Activated T-helper 2 cell treated with anti-CD3 and anti-CD28 coated beads, Interferon-gamma antibody, Interleukin-2, Interleukin-4, amounts not matched to agents 10 μg/mL and 5 μg/mL and 100 μg/mL, durations not matched to agents 14 hours and 24 hours and 36 hours (primary cell): ENCODE measurements around the gene RPS6KC1. TPM values are rescaled to one million over a fixed set of nuclear protein-coding genes. Genes with fewer than 3 reads are reported as not detected.
"Not testable (repeated sequence)": the region's sequence is repeated elsewhere in the genome, so short reads cannot be mapped to it uniquely, and the experiment has no call there.

Experiments used
- DNase-seq: peaks from one replicate; pipeline ENCODE4 v3.0.0; 2021; ENCODE audit warnings: low spot score
- H3K27ac Mint-ChIP-seq: one replicate; pipeline ENCODE4 v1.8.0; 2021; ENCODE audit warnings: mixed read lengths
- H3K27me3 Mint-ChIP-seq: one replicate; pipeline ENCODE4 v1.8.0; 2021; ENCODE audit warnings: low read depth, mixed read lengths
- H3K36me3 Mint-ChIP-seq: one replicate; pipeline ENCODE4 v1.8.0; 2021; ENCODE audit warnings: low read depth, mixed read lengths
- H3K4me1 Mint-ChIP-seq: one replicate; pipeline ENCODE4 v1.8.0; 2021; ENCODE audit warnings: low read depth, mixed read lengths
- H3K4me3 Mint-ChIP-seq: one replicate; pipeline ENCODE4 v1.8.0; 2021; ENCODE audit warnings: low read depth, mild to moderate bottlenecking, moderate library complexity, mixed read lengths
- H3K9me3 Mint-ChIP-seq: one replicate; pipeline ENCODE4 v1.8.0; 2021; ENCODE audit warnings: mixed read lengths
- intact Hi-C: fragments of 100-400 bp; cut with micrococcal nuclease; formaldehyde crosslinking; loops from one replicate; pipeline ENCODE4 v1.15.1; 2023
- total RNA-seq: library from RNA; stranded (reverse); gene quantifications from 2 replicates; pipeline ENCODE4 v1.2.3, GENCODE V29; 2022

The RPS6KC1 gene
- total RNA-seq, 1 donor from 2014 or later, result 7.2 TPM

DNA sequence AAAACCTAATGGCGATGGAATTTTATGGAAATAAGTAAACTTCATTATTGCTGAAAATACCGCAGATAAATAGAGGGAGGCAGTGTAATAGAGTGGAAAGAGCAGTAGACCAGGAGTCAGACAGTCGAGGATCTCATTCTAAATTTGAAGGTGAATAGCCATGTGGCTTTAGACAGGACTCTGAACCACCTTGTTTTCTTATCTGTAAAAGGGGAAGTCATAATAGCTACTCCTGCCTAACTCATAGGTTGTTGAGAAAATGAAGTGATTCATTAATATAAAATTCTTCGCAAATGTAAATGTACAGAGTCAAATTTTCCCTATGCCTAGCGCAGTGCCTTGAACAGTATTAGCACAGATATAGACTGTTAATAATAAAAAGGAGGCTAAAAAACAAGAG is 14.8 kb downstream of the RPS6KC1 start:
- intact Hi-C loops, result no loop called here
- Mint-ChIP-seq H3K4me3 (no peak overlapping the region), H3K4me1 (peaks cover 6% of the 10 kb centered on the region), H3K36me3 (no peaks in the 10 kb centered on the region), H3K27ac (no peak overlapping the region), H3K9me3 (no peaks in the 10 kb centered on the region), H3K27me3 (no peaks in the 10 kb centered on the region)
- DNase-seq, result no peak

DNA sequence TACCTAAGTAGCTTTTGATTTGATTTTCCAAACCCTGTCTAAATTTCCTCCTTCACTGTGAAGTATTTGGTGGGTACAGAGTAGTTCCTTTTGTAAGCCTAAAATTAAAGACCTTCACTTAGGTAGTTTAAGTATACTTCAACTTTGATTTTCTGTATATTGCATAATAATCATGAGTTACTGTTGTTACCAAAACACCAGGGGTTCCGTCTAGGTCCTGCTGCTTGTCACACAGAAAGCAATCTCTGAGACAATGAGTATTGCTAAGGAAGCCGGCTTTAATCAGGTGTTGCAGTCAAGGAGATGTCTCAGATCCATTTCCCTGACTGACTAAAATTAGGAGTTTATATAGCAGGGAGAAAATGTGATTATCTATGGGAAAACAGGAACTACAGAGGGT is 15.3 kb downstream of the RPS6KC1 start:
- no peaks in the 10 kb centered on the region for H3K27me3 Mint-ChIP-seq
- H3K4me3 Mint-ChIP-seq, result no peak overlapping the region
- H3K27ac Mint-ChIP-seq, result no peak overlapping the region
- intact Hi-C loops, result no loop called here
- DNase-seq, result no peak
- peaks cover 6% of the 10 kb centered on the region for H3K4me1 Mint-ChIP-seq
- H3K9me3 Mint-ChIP-seq, result no peaks in the 10 kb centered on the region
- H3K36me3 Mint-ChIP-seq, result no peaks in the 10 kb centered on the region

DNA sequence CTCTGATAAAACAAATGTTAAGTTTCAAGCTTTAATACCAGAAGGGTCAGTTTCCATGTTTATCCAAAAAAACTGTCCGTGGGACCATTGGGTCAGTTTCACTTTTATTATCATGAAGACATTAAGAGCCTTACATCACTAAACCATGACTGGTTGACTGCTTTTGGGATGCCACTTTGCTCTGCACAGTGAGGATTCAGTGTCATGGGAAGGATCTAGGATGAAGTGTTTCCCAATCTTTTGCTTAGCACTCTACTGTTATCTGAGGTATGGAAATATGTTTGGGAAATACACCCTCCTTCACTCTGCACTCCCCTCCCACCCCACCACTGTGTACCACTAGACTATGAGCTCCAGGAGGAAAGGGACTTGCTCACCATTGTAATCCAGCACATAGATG is 16.3 kb downstream of the RPS6KC1 start:
- DNase-seq, result no peak
- Mint-ChIP-seq H3K4me1 (peaks cover 12% of the 10 kb centered on the region), H3K9me3 (no peaks in the 10 kb centered on the region), H3K36me3 (no peaks in the 10 kb centered on the region), H3K4me3 (no peak overlapping the region), H3K27me3 (no peaks in the 10 kb centered on the region), H3K27ac (no peak overlapping the region)
- intact Hi-C loops, result no loop called here

DNA sequence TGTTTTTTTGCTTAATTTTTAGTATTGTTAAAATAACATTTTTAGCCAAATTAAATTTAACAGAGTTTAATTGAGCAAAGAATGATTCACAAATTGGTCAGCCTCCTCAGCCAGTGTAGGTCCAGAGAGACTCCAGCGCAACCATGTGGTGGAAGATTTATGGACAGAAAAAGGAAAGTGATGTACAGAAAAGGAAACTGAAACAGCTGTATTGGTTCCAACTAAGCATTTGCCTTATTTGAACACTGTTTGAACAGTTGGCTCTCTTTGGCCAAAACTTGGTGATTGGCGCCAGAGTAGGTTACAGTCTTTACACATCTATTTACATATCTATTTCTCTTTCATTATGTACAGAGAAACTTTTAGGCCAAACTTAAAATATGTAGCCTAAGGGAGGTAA is 19.4 kb downstream of the RPS6KC1 start:
- Mint-ChIP-seq H3K27me3 (no peaks in the 10 kb centered on the region), H3K36me3 (no peaks in the 10 kb centered on the region), H3K9me3 (no peaks in the 10 kb centered on the region), H3K4me1 (peaks cover 19% of the 10 kb centered on the region), H3K4me3 (no peak overlapping the region), H3K27ac (no peak overlapping the region)
- intact Hi-C loops, result loop anchor here (2.0 to 5.0 kb wide), 2 partner anchors 20 to 53 kb away; partner anchors contain the start of genes ANGEL2 and RPS6KC1
- DNase-seq, result no peak

DNA sequence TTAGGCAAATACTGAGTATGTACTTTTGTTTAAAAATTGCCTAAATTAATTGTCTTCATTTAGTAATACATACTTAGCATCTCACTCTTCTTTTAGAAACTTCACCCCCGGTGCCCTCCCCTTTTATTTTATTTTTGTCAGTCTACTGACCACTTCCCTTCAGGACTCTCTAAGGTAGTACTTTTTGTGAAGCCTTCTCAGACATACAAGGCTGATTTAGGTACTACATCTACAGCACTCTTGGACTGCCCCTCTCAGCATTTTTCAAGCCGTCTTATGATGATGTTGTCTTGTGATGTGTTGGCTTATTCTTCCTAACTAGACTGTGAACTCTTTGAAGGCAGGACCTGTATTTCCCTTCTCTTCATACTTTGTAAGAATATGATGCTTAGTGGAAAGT is 24.7 kb downstream of the RPS6KC1 start:
- no peak for DNase-seq
- Mint-ChIP-seq H3K27me3 (no peaks in the 10 kb centered on the region), H3K4me3 (no peak overlapping the region)

DNA sequence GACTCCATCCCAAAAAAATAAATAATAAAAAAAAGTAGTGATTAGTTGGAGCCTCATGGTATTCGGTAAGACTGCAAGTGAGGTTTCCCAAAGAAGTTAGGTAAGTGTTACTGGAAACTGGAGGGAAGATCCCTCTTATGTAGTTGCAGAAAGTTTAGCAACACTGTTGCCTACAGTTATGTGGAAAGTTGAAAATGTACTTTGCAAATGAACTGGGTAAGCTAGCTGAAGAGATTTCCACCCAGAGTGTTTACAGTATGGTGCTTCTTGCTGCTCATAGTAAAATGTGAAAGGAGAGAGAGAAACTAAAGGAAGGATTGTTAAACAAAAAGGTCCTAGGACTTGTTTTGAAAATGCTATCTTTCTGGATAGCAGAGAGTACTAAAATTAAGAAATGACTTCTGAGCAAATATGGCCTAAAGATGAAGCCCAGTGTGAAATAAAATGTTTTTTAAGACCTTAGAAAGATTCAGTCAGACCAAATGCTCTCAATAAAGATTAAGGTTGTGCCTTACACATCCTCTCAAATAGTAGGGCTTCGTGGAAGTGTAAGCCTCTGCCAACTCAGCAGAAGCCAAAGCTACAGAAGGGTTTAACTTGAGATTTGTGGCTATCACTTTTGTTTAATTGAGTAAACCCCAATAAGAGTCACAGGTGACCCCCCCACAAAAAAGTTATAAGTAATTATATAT is 31.5 kb downstream of the RPS6KC1 start:
- Mint-ChIP-seq H3K4me1 (peaks cover 21% of the 10 kb centered on the region), H3K27ac (peak overlapping the region; percentile 24), H3K9me3 (no peaks in the 10 kb centered on the region), H3K36me3 (peaks cover 29% of the 10 kb centered on the region), H3K4me3 (no peak overlapping the region), H3K27me3 (no peaks in the 10 kb centered on the region)
- DNase-seq, result no peak
- intact Hi-C loops, result no loop called here

More for the DNA sequence above, 24.7 kb downstream of the RPS6KC1 start:
- intact Hi-C loops, result no loop called here
- no peak overlapping the region for H3K27ac Mint-ChIP-seq
- H3K4me1 Mint-ChIP-seq, result peaks cover 15% of the 10 kb centered on the region
- H3K9me3 Mint-ChIP-seq, result no peaks in the 10 kb centered on the region
- peaks cover 3% of the 10 kb centered on the region for H3K36me3 Mint-ChIP-seq

DNA sequence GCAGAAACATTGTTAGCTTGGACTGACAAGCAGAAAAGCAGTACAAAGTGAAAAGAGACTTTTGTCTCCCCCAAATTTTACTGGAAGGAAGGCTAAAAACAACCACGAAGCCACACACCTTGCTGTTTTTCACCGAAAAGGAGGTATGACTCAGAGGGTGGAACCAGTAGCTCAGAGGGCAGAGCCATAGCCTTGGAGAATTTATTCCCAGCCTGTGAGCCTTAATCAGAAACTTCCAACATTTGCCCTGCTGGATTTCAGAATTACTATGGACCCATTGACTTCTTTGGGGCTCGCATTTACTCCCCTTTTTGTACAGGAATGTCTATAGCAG is 32.0 kb downstream of the RPS6KC1 start:
- intact Hi-C loops, result no loop called here
- no peak overlapping the region for H3K4me3 Mint-ChIP-seq
- H3K4me1 Mint-ChIP-seq, result peaks cover 21% of the 10 kb centered on the region
- no peak for DNase-seq
- H3K27me3 Mint-ChIP-seq, result no peaks in the 10 kb centered on the region
- peak overlapping the region; percentile 24 for H3K27ac Mint-ChIP-seq
- H3K36me3 Mint-ChIP-seq, result peaks cover 29% of the 10 kb centered on the region
- no peaks in the 10 kb centered on the region for H3K9me3 Mint-ChIP-seq

DNA sequence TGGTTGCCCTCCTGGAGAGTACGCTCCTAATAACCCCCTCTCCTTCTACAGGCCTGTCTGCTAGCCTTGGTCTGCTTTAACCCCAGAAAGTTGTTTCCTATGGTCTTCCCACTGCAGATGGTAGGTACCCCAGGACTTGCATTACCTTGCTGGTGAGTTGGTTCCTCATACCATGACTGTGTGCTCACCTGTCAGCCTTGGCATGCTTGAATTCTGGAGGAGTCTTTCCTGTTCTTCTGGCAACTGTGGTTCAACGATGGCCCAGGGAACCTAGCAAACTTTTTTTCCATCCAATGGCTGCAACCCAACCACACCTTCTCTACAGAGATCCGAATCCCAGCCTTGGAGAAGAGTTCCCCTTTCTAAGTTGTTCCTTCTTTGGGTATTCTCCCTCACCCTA is 36.9 kb downstream of the RPS6KC1 start:
- Mint-ChIP-seq H3K27ac (no peak overlapping the region), H3K4me3 (no peak overlapping the region), H3K4me1 (peaks cover 16% of the 10 kb centered on the region), H3K36me3 (peaks cover 17% of the 10 kb centered on the region), H3K27me3 (no peaks in the 10 kb centered on the region), H3K9me3 (no peaks in the 10 kb centered on the region)
- intact Hi-C loops, result no loop called here
- DNase-seq, result no peak

DNA sequence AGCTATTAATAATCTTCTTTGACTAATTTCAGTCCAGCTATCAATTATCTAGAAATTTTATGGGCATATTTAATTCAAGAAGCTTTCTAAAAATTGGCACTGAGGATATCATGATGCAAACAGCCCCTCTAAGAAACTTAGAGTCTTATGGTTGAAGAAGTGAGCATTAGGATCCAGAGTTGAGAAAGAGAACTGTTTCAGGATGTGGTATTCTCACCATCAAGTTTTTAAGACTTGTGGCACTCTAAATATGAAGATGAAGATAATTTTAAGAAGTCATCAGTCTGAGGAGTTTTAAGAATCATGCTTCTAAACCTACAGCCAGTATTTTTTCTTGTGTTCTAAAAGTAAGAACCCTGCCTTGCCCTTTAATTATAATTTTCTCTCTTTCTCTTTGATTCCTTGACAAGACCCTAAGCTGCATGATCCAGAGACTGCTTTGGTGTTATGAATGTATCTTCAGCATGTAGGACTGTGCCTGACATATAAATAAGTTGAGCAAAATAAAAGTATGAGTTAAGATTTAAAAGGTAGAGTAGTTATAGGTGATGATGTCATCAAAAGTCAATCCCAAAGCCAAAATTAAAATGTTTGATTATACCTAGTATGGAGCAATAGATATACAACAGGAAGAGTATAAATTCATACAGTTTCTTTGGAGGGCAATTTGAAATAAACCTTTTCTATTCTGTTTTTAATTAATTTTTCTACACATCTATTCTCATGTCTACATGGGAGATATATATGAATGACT is 39.1 kb downstream of the RPS6KC1 start:
- no peak for DNase-seq
- intact Hi-C loops, result no loop called here
- Mint-ChIP-seq H3K27me3 (no peaks in the 10 kb centered on the region), H3K36me3 (peaks cover 10% of the 10 kb centered on the region), H3K4me3 (no peak overlapping the region), H3K27ac (no peak overlapping the region), H3K9me3 (no peaks in the 10 kb centered on the region), H3K4me1 (peaks cover 11% of the 10 kb centered on the region)

DNA sequence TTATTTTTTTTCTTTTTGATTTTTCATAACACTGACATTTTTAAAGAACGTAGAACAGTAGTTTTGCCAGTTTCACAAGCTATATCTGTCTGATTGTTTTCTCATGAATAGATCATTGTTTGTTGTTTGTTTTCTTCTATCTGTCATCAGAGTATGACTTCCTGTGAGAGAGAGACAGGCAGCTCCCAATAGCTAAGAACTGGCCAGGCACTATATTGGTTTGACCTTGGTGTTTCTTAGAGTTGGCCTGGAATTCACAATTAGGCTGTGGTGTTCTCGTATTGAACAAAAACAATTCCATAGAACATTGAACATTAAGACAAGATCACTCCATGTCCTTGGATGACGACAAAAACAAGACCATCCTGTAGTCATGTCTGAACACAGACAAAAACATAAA is 43.4 kb downstream of the RPS6KC1 start:
- peaks cover 9% of the 10 kb centered on the region for H3K4me1 Mint-ChIP-seq
- intact Hi-C loops, result no loop called here

DNA sequence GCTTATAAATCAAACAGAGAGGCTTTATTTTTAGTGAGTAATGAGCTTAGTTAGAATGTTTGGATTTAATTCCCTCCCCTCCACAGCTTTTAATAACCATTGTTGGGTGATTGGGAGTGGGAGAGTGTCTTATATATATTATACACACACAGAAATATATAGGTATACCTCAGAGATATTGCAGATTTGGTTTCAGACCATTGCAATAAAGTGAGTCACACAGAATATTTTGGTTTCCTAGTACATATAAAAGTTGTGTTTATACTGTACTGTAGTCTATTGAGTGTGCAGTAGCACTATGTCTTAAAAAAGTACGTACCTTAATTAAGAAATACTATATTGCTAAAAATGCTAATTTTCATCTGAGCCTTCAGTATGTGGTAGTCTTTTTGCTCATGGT is 44.4 kb downstream of the RPS6KC1 start:
- no peak for DNase-seq
- H3K4me1 Mint-ChIP-seq, result peaks cover 1% of the 10 kb centered on the region
- H3K27ac Mint-ChIP-seq, result no peak overlapping the region
- no peak overlapping the region for H3K4me3 Mint-ChIP-seq
- peaks cover 9% of the 10 kb centered on the region for H3K36me3 Mint-ChIP-seq
- no peaks in the 10 kb centered on the region for H3K9me3 Mint-ChIP-seq
- intact Hi-C loops, result no loop called here
- H3K27me3 Mint-ChIP-seq, result no peaks in the 10 kb centered on the region

More for the DNA sequence above, 43.4 kb downstream of the RPS6KC1 start:
- Mint-ChIP-seq H3K27ac (no peak overlapping the region), H3K4me3 (no peak overlapping the region), H3K36me3 (peaks cover 9% of the 10 kb centered on the region), H3K9me3 (no peaks in the 10 kb centered on the region), H3K27me3 (no peaks in the 10 kb centered on the region)
- no peak for DNase-seq

DNA sequence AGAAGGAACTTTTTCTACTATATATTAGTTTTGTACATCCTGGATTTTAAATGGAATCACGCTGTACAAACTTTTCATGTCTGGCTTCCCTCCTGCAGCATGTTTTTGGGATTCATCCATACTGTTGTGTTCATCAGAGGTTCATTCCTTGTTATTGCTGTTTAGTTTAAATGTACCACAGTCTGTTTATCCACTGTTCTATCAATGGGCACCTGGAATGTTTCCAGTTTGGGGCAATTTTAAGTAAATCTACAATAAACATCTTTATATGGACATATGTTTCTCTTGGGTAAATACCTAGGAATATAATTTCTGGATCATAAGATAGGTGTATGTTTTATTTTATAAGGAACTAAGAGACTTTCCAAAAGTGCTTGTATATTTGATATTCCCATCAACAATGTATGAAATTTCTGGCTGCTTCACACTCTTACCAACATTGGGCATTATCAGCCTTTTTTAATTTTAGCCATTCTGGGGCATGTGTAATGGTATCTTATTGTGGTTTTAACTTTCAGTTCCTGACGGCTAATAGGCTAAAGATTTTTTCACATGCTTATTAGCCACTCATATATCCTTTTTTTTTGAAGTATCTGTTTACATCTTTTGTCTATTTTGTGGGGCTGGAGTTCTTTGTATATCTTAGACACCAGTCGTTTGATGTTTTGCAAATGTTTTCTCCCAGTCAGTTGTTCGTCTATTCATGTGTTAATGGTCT is 48.8 kb downstream of the RPS6KC1 start:
- DNase-seq, result no peak
- Mint-ChIP-seq H3K9me3 (no peaks in the 10 kb centered on the region), H3K27me3 (no peaks in the 10 kb centered on the region), H3K4me1 (peaks cover 1% of the 10 kb centered on the region), H3K4me3 (no peak overlapping the region), H3K27ac (no peak overlapping the region), H3K36me3 (peaks cover 9% of the 10 kb centered on the region)
- intact Hi-C loops, result no loop called here

DNA sequence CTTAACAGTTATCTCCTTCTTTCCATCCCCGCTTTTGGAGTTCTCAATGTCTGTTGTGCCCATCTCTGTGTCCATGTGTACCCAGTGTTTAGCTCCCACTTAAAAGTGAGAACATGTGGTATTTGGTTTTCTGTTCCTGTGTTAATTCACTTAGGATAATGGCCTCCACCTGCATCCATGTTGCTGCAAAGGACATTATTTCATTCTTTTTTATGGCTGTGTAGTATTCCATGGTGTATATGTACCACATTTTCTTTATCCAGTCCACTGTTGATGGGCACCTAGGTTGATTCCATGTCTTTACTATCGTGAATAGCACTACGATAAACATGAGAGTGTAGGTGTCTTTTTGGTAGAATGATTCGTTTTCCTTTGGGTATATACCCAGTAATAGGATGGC is 49.5 kb downstream of the RPS6KC1 start:
- intact Hi-C loops, H3K4me3 Mint-ChIP-seq, H3K36me3 Mint-ChIP-seq, H3K9me3 Mint-ChIP-seq, H3K27ac Mint-ChIP-seq, DNase-seq, H3K4me1 Mint-ChIP-seq, H3K27me3 Mint-ChIP-seq: not testable (repeated sequence)
